GM19023 (cell line): Measurements from ENCODE around the gene ALKBH5.
A peak's percentile ranks its signal among the peaks of the same experiment; 100 is the strongest.

Experiments
- ATAC-seq: cut with Tn5 transposase; IDR thresholded peaks from one replicate; pipeline ENCODE4 v1.9.1; 2021; ENCODE audit warnings: mild to moderate bottlenecking, moderate library complexity; ENCODE audit not compliant: unreplicated experiment

Gene ALKBH5

GRCh38 chr17:18184143-18185031, 759 bp downstream of the ALKBH5 start:
- peak; percentile 9 for ATAC-seq

GRCh38 chr17:18185391-18185790, 1.8 kb downstream of the ALKBH5 start:
- ATAC-seq, result no peak

- ATAC-seq, result no peak
These were observed 2.4 kb downstream of the ALKBH5 start for GRCh38 chr17:18185832-18186626.

GRCh38 chr17:18186627-18186982, 3.0 kb downstream of the ALKBH5 start:
- ATAC-seq, result no peak

GRCh38 chr17:18187226-18187625, 3.6 kb downstream of the ALKBH5 start:
- no peak for ATAC-seq

GRCh38 chr17:18187821-18188761, 4.5 kb downstream of the ALKBH5 start:
- no peak for ATAC-seq

- ATAC-seq, result no peak
These were observed 7.1 kb downstream of the ALKBH5 start for GRCh38 chr17:18190628-18191235.

GRCh38 chr17:18191236-18191667, 7.6 kb downstream of the ALKBH5 start:
- ATAC-seq, result no peak

GRCh38 chr17:18191967-18192366, 8.3 kb downstream of the ALKBH5 start:
- no peak for ATAC-seq

GRCh38 chr17:18194394-18194793, 10.8 kb downstream of the ALKBH5 start:
- no peak for ATAC-seq

- ATAC-seq, result no peak
These were observed 11.2 kb downstream of the ALKBH5 start for GRCh38 chr17:18194804-18195203.

- ATAC-seq, result no peak
These were observed 11.6 kb downstream of the ALKBH5 start for GRCh38 chr17:18195246-18195645.

- ATAC-seq, result no peak
These were observed 14.0 kb downstream of the ALKBH5 start for GRCh38 chr17:18197535-18198194.

GRCh38 chr17:18198530-18198929, 14.9 kb downstream of the ALKBH5 start:
- ATAC-seq, result no peak

- ATAC-seq, result no peak
These were observed 17.5 kb downstream of the ALKBH5 start for GRCh38 chr17:18201108-18201507.

GRCh38 chr17:18203308-18203707, 19.7 kb downstream of the ALKBH5 start:
- no peak for ATAC-seq

- no peak for ATAC-seq
These were observed 22.2 kb downstream of the ALKBH5 start for GRCh38 chr17:18205861-18206260.

GRCh38 chr17:18206962-18207361, 23.3 kb downstream of the ALKBH5 start:
- ATAC-seq, result no peak

GRCh38 chr17:18208092-18208491, 24.5 kb downstream of the ALKBH5 start:
- ATAC-seq, result no peak
